OCI-LY3 (cell line): ENCODE data around the gene LOXL1.

Source experiments
- CTCF ChIP-seq: fragments of 200-600, 300-600 bp; sonication (generic); IDR thresholded peaks from 2 replicates; pipeline ENCODE4 v1.5.1; 2014; ENCODE audit warnings: antibody characterized with exemption, low read length, low read depth
- EZH2phosphoT487 ChIP-seq: fragments of 200-600 bp; shearing (Covaris generic); IDR thresholded peaks from 2 replicates; pipeline ENCODE4 v1.6.1; 2018; ENCODE audit warnings: antibody characterized with exemption, mixed run types, low read depth

GRCh38 chr15:73962433-73962832, 36.2 kb downstream of the LOXL1 start:
- TF ChIP-seq CTCF (no peak), EZH2phosphoT487 (no peak)
